Loucy (cell line): ENCODE results near the gene SPRR2F.
"Not testable (repeated sequence)": the region's sequence is repeated elsewhere in the genome, so short reads cannot be mapped to it uniquely, and the experiment has no call there.

ENCODE experiments used
- CTCF ChIP-seq: fragments of 200-600 bp; sonication (generic); conservative IDR thresholded peaks from 2 replicates; pipeline ENCODE4 v1.5.1; 2014; ENCODE audit warnings: mild to moderate bottlenecking, antibody characterized with exemption, low read length
- EZH2phosphoT487 ChIP-seq: fragments of 200-600 bp; IDR thresholded peaks from 2 replicates; pipeline ENCODE4 v1.6.1; 2018; ENCODE audit warnings: antibody characterized with exemption, mild to moderate bottlenecking, moderate library complexity, borderline replicate concordance

GRCh38 chr1:153123793-153124192 lies 10.5 kb upstream of the SPRR2F start:
- not testable (repeated sequence) for TF ChIP-seq CTCF, EZH2phosphoT487
